Sciatic nerve (tissue), 2 donors: ENCODE data around the gene ZNF786. TPM values are rescaled to one million over a fixed set of nuclear protein-coding genes. Genes with fewer than 3 reads are reported as not detected.
"Not testable (repeated sequence)": the region's sequence is repeated elsewhere in the genome, so short reads cannot be mapped to it uniquely, and the experiment has no call there.

Experiments
- ATAC-seq: fragments of 200-7000 bp; cut with Tn5 transposase; one replicate; pipeline ENCODE4 v1.9.1; 2020; ENCODE audit warnings: mild to moderate bottlenecking, moderate library complexity
- DNase-seq: peaks from one replicate; pipeline ENCODE4 v3.0.0-alpha.2; 2020; ENCODE audit warnings: low spot score
- intact Hi-C: fragments of 100-400 bp; cut with DNase I; formaldehyde crosslinking; loops from one replicate; pipeline ENCODE4 v1.14.2; 2022
- total RNA-seq: library from RNA; stranded (reverse); fragmentation: NEBNext Ultra II Directional; extraction: Animal tissue kit (Norgen Biotek cat#: 25700); gene quantifications from one replicate; pipeline ENCODE4 v1.2.1, GENCODE V29; 2021
- donor health status: DM: no; HTN: no; CAD: no.
- donor health status: DM: no; HTN: no; CAD: no.

The ZNF786 gene
- total RNA-seq, 1 donor from 2014 or later, result 7.7 TPM

- intact Hi-C loops, result no loop called here
- ATAC-seq, result no peak
- DNase-seq, result no peak
Measured at GRCh38 chr7:149043936-149044335, 46.6 kb downstream of the ZNF786 start.

DNA sequence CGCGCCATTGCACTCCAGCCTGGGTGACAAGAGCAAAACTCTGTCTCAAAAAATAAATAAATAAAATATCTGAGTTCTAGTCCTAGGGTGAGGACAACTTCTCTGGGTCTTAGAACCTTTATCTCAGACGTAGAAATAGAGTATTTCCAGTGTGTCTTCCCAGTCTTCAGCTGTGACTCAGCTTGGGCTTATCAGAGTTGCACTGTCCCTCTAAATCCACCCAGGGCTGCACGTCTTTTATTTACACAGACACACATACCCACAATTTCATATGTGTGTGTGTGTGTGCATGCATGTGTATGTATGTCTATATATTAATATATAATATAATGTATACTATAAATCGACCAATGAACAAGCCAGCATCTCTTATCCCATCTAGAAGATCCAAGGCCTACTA lies 49.2 kb downstream of the ZNF786 start:
- DNase-seq (no peak), ATAC-seq (no peak)
- intact Hi-C loops, result no loop called here

- DNase-seq, intact Hi-C loops, ATAC-seq: not testable (repeated sequence)
Measured at GRCh38 chr7:149038641-149039040, 51.9 kb downstream of the ZNF786 start.

- no peak for DNase-seq
- ATAC-seq, result no peak
- intact Hi-C loops, result no loop called here
Measured at GRCh38 chr7:149036676-149037075, 53.8 kb downstream of the ZNF786 start.

DNA sequence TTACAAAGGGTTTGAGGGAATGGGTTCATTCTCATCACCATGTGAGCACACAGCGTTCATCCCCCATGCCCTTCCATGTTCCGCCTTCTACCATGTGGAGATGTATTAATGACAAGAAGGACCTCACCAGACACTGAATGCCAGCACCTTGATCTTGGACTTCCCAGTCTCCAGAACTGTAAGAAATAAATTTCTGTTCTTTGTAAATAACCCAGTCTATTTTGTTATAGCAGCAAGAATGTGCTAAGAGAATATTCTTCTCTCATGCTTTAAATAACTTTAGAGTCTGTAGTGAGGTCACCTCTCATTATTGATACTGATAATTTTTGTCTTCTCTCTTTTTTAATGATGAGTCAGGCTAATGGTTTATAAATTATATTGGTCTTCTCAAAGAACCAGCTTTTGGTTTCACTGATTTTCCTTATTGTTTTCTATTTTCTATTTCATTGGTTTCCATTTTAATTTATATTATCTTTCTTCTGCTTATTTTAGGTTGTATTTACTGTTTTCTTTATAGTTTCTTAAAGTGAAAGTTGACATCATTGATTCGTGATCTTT lies 59.1 kb downstream of the ZNF786 start:
- intact Hi-C loops, result no loop called here
- no peak for ATAC-seq
- DNase-seq, result no peak

DNA sequence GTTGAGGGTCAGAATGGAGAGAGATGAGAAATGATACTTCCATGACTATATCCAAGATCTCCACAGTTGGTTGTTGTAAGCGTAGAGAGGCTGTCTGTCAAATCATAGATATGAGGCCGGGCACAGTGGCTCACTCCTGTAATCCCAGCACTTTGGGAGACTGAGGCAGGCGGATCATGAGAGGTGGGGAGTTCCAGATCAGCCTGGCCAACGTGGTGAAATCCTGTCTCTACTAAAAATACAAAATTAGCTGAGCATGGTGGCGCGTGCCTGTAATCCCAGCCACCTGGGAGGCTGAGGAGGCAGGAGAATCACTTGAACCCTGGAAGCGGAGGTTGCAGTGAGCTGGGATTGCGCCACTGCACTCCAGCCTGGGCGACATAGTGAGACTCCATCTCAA lies 60.1 kb downstream of the ZNF786 start:
- DNase-seq, result not testable (repeated sequence)

GRCh38 chr7:149028346-149029109 lies 62.0 kb downstream of the ZNF786 start, which contains the start of gene PDIA4:
Gene PDIA4, minus strand, starts transcription at chr7:149028505. Its CDS starts 97 bp downstream, at chr7:149028408.
- intact Hi-C loops, result no loop called here
- DNase-seq (peak; percentile 100), ATAC-seq (peak; percentile 99)

More for the DNA sequence above, 60.1 kb downstream of the ZNF786 start:
- ATAC-seq, intact Hi-C loops: not testable (repeated sequence)

GRCh38 chr7:149027611-149028345 lies 62.7 kb downstream of the ZNF786 start:
- DNase-seq (no peak), ATAC-seq (no peak)
- intact Hi-C loops, result no loop called here

DNA sequence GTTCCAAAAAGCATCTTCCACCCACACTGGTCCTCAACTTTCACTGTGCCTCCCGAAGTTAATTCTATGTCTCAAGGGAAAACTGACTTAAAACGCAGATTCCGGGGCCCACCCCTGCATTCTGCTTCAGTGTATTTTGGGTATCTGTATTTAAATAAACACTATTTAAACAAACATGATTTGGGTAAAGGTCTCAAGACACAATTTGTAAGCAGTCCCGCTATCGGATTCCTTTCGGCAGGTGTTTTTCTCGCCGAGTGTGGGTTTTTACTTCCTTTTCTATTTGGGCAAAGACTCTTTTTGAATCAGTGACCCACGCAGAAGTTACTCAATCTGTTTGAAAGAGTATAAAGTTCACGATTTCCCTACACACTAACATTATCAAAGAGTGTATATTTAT lies 63.5 kb downstream of the ZNF786 start:
- no peak for DNase-seq
- intact Hi-C loops, result no loop called here
- ATAC-seq, result no peak

- no peak for ATAC-seq
- intact Hi-C loops, result no loop called here
- DNase-seq, result no peak
Measured at GRCh38 chr7:149023662-149024061, 66.9 kb downstream of the ZNF786 start.

DNA sequence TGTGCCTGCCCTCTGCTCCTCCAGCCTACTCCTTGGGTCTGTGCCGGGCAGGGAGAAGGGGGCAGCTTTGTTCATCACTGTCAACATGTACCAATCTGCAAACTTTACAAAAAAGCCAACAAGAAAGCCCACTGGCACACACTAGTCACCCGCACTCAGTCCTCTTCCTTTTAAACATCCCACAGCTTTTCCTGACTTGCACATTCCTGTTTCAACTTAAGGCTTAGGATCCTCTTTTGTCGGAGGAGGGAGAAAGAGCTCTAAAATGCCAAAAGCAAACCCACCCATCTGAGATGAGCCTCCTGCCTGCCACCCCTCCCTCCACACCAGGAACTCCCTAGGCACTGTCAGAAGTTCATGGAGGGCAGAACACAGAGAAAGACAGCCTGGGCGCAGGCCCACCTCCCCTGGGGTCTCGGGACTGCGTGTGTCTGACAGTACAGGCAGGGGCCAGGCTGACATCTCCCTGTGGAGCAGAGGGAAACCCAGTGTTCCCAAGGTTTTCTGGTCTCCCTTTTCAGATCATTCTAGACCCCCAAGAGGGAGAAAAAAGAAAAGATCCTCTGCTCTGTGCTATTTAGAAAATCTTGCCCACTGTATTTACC lies 67.7 kb downstream of the ZNF786 start:
- ATAC-seq, result peak; percentile 49
- intact Hi-C loops, result no loop called here
- no peak for DNase-seq

- no peak for DNase-seq
- intact Hi-C loops, result no loop called here
- ATAC-seq, result no peak
Measured at GRCh38 chr7:149021725-149022062, 68.8 kb downstream of the ZNF786 start.

DNA sequence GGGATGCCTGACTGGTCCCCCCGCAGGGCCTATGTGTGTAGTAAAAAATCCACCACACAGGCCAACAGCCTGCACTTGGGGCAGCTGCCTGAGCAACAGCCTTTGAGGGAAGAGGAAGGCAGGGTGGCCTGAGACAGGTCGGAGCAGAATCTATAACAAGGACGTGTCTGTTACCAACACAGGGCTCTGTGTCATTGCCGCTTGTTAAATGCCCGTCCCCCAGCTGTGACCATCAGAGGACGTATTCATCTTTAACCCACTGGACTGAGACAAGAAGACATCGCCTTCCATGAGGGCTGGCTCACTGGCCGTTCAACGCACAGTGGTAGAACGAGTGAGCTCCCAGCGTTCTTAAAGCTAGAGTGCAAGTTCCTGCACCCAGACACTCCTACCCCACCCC lies 70.0 kb downstream of the ZNF786 start:
- no peak for ATAC-seq
- no peak for DNase-seq
- intact Hi-C loops, result no loop called here

Other genes with a start within 250 kb of the ZNF786 start
- 4.4 TPM for gene EZH2, start 206.4 kb downstream of the ZNF786 start, total RNA-seq
- 61.5 TPM for gene PDIA4, start 62.2 kb downstream of the ZNF786 start, total RNA-seq
- 3.2 TPM for gene ZNF425, start 35.6 kb upstream of the ZNF786 start, total RNA-seq
- gene ZNF398, start 56.7 kb upstream of the ZNF786 start, total RNA-seq, result 17.3 TPM
- gene ZNF282, start 104.8 kb upstream of the ZNF786 start, total RNA-seq, result 27.2 TPM
- gene ZNF212, start 148.9 kb upstream of the ZNF786 start, total RNA-seq, result 13.2 TPM
- gene ZNF783, start 171.5 kb upstream of the ZNF786 start, total RNA-seq, result 32.1 TPM